GM23338 (cell line): ENCODE data around the gene SERTAD3. TPM values are rescaled to one million over a fixed set of nuclear protein-coding genes. Genes with fewer than 3 reads are reported as not detected.

Source experiments
- ATAC-seq: fragments of 200-7000 bp; cut with Tn5 transposase; 3 replicates; pipeline ENCODE4 v1.9.1; 2020
- DNase-seq: peaks from one replicate; pipeline ENCODE4 v3.0.0-alpha.2; 2015; ENCODE audit warnings: low spot score
- H2AFZ ChIP-seq: fragments of 200-600 bp; sonication (generic); 2 replicates; pipeline ENCODE4 v1.8.0; 2016; ENCODE audit warnings: antibody characterized with exemption, mild to moderate bottlenecking, moderate library complexity
- H3F3A ChIP-seq: fragments of 200-600 bp; sonication (generic); replicated peaks from 2 replicates; pipeline ENCODE4 v1.8.0; 2017; ENCODE audit warnings: antibody characterized with exemption, mixed run types, low read depth
- H3K27ac ChIP-seq: fragments of 200-600 bp; sonication (generic); 2 replicates; pipeline ENCODE4 v1.6.1; 2016; ENCODE audit warnings: low read depth
- H3K27me3 ChIP-seq: fragments of 200-600 bp; sonication (generic); 2 replicates; pipeline ENCODE4 v1.8.0; 2016; ENCODE audit warnings: mild to moderate bottlenecking, mixed run types, moderate library complexity; ENCODE audit not compliant: insufficient read depth
- H3K36me3 ChIP-seq: fragments of 200-600 bp; sonication (generic); 2 replicates; pipeline ENCODE4 v1.8.0; 2016; ENCODE audit warnings: mild to moderate bottlenecking; ENCODE audit not compliant: insufficient read depth
- H3K4me1 ChIP-seq: fragments of 200-600 bp; sonication (generic); 2 replicates; pipeline ENCODE4 v1.8.0; 2016; ENCODE audit warnings: mild to moderate bottlenecking, moderate library complexity; ENCODE audit not compliant: insufficient read depth
- H3K4me2 ChIP-seq: fragments of 200-600 bp; sonication (generic); 2 replicates; pipeline ENCODE4 v1.7.1; 2017; ENCODE audit warnings: mixed run types
- H3K4me3 ChIP-seq: fragments of 200-600 bp; sonication (generic); 2 replicates; pipeline ENCODE4 v1.6.1; 2016; ENCODE audit warnings: mixed run types
- H3K79me2 ChIP-seq: fragments of 200-600 bp; sonication (generic); replicated peaks from 2 replicates; pipeline ENCODE4 v1.8.0; 2017; ENCODE audit warnings: mild to moderate bottlenecking; ENCODE audit not compliant: insufficient read depth
- H3K9me2 ChIP-seq: fragments of 200-600 bp; sonication (generic); 2 replicates; pipeline ENCODE4 v1.8.0; 2017; ENCODE audit not compliant: insufficient read depth
- H4K20me1 ChIP-seq: fragments of 200-600 bp; sonication (generic); replicated peaks from 2 replicates; pipeline ENCODE4 v1.8.0; 2017; ENCODE audit warnings: mild to moderate bottlenecking; ENCODE audit not compliant: insufficient read depth
- H3K27ac Mint-ChIP-seq: 2 replicates; pipeline ENCODE4 v1.8.0; 2020; ENCODE audit warnings: inconsistent platforms, mild to moderate bottlenecking, moderate library complexity, mixed read lengths
- H3K27me3 Mint-ChIP-seq: 3 replicates; pipeline ENCODE4 v1.8.0; 2022; ENCODE audit warnings: low read depth, mild to moderate bottlenecking, moderate library complexity, mixed read lengths, inconsistent platforms; ENCODE audit not compliant: insufficient read depth, poor library complexity
- H3K36me3 Mint-ChIP-seq: 3 replicates; pipeline ENCODE4 v1.8.0; 2021; ENCODE audit warnings: low read depth, mild to moderate bottlenecking, inconsistent platforms, moderate library complexity, mixed read lengths
- H3K4me1 Mint-ChIP-seq: 3 replicates; pipeline ENCODE4 v1.8.0; 2020; ENCODE audit warnings: mild to moderate bottlenecking, inconsistent platforms, mixed read lengths
- H3K4me3 Mint-ChIP-seq: 3 replicates; pipeline ENCODE4 v1.8.0; 2021; ENCODE audit warnings: moderate library complexity, mild to moderate bottlenecking, inconsistent platforms, mixed read lengths
- H3K9me3 Mint-ChIP-seq: 3 replicates; pipeline ENCODE4 v1.8.0; 2020; ENCODE audit warnings: moderate library complexity, mild to moderate bottlenecking, inconsistent platforms, mixed read lengths
- CREB1 ChIP-seq: fragments of 250-450 bp; sonication (Bioruptor Pico); IDR thresholded peaks from 2 replicates; pipeline ENCODE4 v1.5.0; 2020; ENCODE audit warnings: low read depth, mild to moderate bottlenecking, moderate library complexity
- EZH2 ChIP-seq: fragments of 200-600 bp; sonication (generic); IDR thresholded peaks from one replicate; pipeline ENCODE4 v1.8.0; 2017; ENCODE audit warnings: antibody characterized with exemption, mild to moderate bottlenecking, low read depth; ENCODE audit not compliant: unreplicated experiment
- EZH2phosphoT487 ChIP-seq: fragments of 200-600 bp; sonication (generic); IDR thresholded peaks from one replicate; pipeline ENCODE4 v1.8.1; 2018; ENCODE audit warnings: antibody characterized with exemption; ENCODE audit not compliant: unreplicated experiment
- JUNB ChIP-seq: IDR thresholded peaks from one replicate; pipeline ENCODE4 v1.6.1; 2016; ENCODE audit warnings: antibody characterized with exemption; ENCODE audit not compliant: unreplicated experiment
- NANOG ChIP-seq: IDR thresholded peaks from 2 replicates; pipeline ENCODE4 v1.6.1; 2016; ENCODE audit warnings: antibody characterized with exemption, borderline replicate concordance
- POLR2AphosphoS5 ChIP-seq: IDR thresholded peaks from 2 replicates; pipeline ENCODE4 v1.6.1; 2016; ENCODE audit warnings: antibody characterized with exemption, low read depth
- ZNF114 ChIP-seq: fragments of 250-450 bp; sonication (Bioruptor Pico); IDR thresholded peaks from 2 replicates; pipeline ENCODE4 v1.5.0; 2020; ENCODE audit warnings: mild to moderate bottlenecking, moderate library complexity
- ZNF331 ChIP-seq: fragments of 250-450 bp; sonication (Bioruptor Pico); IDR thresholded peaks from 2 replicates; pipeline ENCODE4 v1.5.0; 2020; ENCODE audit warnings: low read depth, mild to moderate bottlenecking, moderate library complexity
- polyA plus RNA-seq: library from polyadenylated mRNA; unstranded; fragments of >200 nt; fragmentation: Nextera tagmentation; extraction: Ambion mirVana; gene quantifications from 2 replicates; pipeline ENCODE4 v1.2.1, GENCODE V29; 2016
- total RNA-seq: library from RNA; depleted of rRNA; stranded (reverse); fragments of >200 nt; shearing (Covaris generic); gene quantifications from 2 replicates; pipeline ENCODE4 v1.2.3, GENCODE V29; 2014
- TF ChIP-seq, protein P1 (sequence below): IDR thresholded peaks from one replicate; pipeline ENCODE4 v1.6.1; 2018; ENCODE audit warnings: antibody characterized with exemption; ENCODE audit not compliant: unreplicated experiment
- TF ChIP-seq, protein P2 (sequence below), 2 experiments: fragments of 200-600 bp in 1 of 2; sonication (generic) in 1 of 2; conservative IDR thresholded peaks; 2 replicates each; pipeline versions ENCODE4 v1.5.1 to v1.6.1; 2016 to 2017; ENCODE audit warnings: antibody characterized with exemption in 2 of 2, low read depth in 2 of 2, mild to moderate bottlenecking in 2 of 2, moderate library complexity in 1 of 2
- TF ChIP-seq, protein P3 (sequence below): IDR thresholded peaks from 2 replicates; pipeline ENCODE4 v1.6.1; 2016; ENCODE audit warnings: antibody characterized with exemption
- TF ChIP-seq, protein P4 (sequence below): fragments of 250-450 bp; sonication (Bioruptor Pico); IDR thresholded peaks from 2 replicates; pipeline ENCODE4 v1.5.0; 2020; ENCODE audit warnings: mild to moderate bottlenecking, moderate library complexity

The SERTAD3 gene
- total and polyA plus RNA-seq, 2 experiments from 2014 or later: 15.4 to 24.1 TPM

DNA sequence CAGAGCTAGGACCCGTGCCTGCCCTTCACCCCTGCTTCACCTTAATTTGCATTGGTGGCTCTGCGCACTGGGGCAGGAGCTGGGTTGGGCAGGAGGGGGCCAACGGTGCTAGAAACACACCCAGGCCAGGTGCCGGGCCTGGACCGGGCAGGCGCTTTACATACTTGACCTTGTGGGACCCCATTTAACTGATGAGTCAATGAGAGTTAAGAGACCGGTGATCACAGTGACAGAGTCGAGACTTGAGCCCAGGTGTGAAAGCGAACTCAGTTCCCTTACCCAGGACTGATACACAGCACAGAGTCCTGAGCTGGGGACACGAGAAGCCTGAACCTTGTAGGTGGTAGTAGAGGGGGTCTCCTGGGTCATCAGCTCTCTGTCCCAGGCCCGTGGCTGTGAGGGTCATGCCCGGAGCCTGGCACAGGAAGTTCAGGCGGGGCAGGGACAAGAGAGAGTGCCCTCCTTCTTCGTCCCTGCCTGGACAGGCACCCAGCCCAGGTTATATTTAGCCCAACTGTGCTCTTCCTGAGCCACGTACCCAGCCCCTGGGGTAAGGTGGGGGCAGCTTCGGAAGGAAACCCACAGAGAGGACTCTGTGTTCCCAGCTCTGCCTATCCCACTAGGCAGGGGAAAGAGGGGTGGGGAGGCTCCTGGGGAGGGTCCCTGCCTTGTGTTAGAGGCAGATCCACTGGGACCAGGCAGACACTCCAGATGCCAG is 32.9 kb downstream of the SERTAD3 start (continued):
- TF ChIP-seq, protein P1, sequence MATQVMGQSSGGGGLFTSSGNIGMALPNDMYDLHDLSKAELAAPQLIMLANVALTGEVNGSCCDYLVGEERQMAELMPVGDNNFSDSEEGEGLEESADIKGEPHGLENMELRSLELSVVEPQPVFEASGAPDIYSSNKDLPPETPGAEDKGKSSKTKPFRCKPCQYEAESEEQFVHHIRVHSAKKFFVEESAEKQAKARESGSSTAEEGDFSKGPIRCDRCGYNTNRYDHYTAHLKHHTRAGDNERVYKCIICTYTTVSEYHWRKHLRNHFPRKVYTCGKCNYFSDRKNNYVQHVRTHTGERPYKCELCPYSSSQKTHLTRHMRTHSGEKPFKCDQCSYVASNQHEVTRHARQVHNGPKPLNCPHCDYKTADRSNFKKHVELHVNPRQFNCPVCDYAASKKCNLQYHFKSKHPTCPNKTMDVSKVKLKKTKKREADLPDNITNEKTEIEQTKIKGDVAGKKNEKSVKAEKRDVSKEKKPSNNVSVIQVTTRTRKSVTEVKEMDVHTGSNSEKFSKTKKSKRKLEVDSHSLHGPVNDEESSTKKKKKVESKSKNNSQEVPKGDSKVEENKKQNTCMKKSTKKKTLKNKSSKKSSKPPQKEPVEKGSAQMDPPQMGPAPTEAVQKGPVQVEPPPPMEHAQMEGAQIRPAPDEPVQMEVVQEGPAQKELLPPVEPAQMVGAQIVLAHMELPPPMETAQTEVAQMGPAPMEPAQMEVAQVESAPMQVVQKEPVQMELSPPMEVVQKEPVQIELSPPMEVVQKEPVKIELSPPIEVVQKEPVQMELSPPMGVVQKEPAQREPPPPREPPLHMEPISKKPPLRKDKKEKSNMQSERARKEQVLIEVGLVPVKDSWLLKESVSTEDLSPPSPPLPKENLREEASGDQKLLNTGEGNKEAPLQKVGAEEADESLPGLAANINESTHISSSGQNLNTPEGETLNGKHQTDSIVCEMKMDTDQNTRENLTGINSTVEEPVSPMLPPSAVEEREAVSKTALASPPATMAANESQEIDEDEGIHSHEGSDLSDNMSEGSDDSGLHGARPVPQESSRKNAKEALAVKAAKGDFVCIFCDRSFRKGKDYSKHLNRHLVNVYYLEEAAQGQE: no peak
- TF ChIP-seq EZH2phosphoT487: no peak

DNA sequence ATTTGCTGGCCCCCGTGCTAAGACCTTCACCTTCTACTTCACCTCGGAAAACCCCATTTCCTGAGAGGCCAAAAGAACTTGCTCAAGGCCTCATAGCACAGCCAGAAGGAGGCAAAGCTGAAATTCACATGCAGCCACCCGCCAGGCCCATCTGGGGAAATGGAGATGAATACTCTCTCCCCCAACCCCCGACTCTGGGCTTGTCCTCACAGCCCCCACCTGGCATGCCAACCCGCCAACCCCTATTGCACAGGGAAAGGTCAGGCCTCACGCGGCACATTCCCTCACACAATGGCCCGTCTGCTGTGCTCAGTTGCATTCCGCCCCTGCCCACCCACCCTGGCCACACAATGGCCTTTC is 34.1 kb downstream of the SERTAD3 start:
- H2AFZ ChIP-seq: 0 out of 2 replicates have a peak overlapping the region, but pooled peaks have one; percentile 56
- H3K4me1 ChIP-seq: peaks cover 25% of the 10 kb centered on the region
- Mint-ChIP-seq H3K27ac (peak overlapping the region; percentile 90), H3K4me1 (peaks cover 31% of the 10 kb centered on the region), H3K36me3 (no peaks in the 10 kb centered on the region), H3K4me3 (no peak overlapping the region), H3K9me3 (no peaks in the 10 kb centered on the region), H3K27me3 (peaks cover 4% of the 10 kb centered on the region)
- H4K20me1 ChIP-seq: no peaks in the 10 kb centered on the region
- H3K27ac ChIP-seq: peak overlapping the region; percentile 66
- ATAC-seq (peak; percentile 60), DNase-seq (peak; percentile 73)
- H3K4me3 ChIP-seq: no peak overlapping the region
- H3K4me2 ChIP-seq: peak overlapping the region; percentile 66; the same call in 1 of the 2 replicates
- no peaks in the 10 kb centered on the region for H3K27me3 ChIP-seq
- no peaks in the 10 kb centered on the region for H3K36me3 ChIP-seq
- H3K79me2 ChIP-seq: no peaks in the 10 kb centered on the region
- no peaks in the 10 kb centered on the region for H3K9me2 ChIP-seq
- 0 out of 2 replicates have a peak, but pooled peaks cover 3% of the 10 kb centered on the region for H3F3A ChIP-seq
- TF ChIP-seq NANOG: no peak
- no peak for TF ChIP-seq JUNB
- TF ChIP-seq, protein P2, sequence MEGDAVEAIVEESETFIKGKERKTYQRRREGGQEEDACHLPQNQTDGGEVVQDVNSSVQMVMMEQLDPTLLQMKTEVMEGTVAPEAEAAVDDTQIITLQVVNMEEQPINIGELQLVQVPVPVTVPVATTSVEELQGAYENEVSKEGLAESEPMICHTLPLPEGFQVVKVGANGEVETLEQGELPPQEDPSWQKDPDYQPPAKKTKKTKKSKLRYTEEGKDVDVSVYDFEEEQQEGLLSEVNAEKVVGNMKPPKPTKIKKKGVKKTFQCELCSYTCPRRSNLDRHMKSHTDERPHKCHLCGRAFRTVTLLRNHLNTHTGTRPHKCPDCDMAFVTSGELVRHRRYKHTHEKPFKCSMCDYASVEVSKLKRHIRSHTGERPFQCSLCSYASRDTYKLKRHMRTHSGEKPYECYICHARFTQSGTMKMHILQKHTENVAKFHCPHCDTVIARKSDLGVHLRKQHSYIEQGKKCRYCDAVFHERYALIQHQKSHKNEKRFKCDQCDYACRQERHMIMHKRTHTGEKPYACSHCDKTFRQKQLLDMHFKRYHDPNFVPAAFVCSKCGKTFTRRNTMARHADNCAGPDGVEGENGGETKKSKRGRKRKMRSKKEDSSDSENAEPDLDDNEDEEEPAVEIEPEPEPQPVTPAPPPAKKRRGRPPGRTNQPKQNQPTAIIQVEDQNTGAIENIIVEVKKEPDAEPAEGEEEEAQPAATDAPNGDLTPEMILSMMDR (conservative IDR thresholded peaks at IDR 0.05; ENCODE audit: low read depth in 2 of 2): no peak
- TF ChIP-seq ZNF114 (CRISPR knock-in tag): no peak
- no peak for TF ChIP-seq POLR2AphosphoS5
- TF ChIP-seq, protein P3, sequence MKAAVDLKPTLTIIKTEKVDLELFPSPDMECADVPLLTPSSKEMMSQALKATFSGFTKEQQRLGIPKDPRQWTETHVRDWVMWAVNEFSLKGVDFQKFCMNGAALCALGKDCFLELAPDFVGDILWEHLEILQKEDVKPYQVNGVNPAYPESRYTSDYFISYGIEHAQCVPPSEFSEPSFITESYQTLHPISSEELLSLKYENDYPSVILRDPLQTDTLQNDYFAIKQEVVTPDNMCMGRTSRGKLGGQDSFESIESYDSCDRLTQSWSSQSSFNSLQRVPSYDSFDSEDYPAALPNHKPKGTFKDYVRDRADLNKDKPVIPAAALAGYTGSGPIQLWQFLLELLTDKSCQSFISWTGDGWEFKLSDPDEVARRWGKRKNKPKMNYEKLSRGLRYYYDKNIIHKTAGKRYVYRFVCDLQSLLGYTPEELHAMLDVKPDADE: no peak
- TF ChIP-seq ZNF331 (CRISPR knock-in tag): no peak
- no peak for TF ChIP-seq EZH2
- no peak for TF ChIP-seq EZH2phosphoT487
- TF ChIP-seq CREB1 (CRISPR knock-in tag): no peak
- TF ChIP-seq, protein P4, sequence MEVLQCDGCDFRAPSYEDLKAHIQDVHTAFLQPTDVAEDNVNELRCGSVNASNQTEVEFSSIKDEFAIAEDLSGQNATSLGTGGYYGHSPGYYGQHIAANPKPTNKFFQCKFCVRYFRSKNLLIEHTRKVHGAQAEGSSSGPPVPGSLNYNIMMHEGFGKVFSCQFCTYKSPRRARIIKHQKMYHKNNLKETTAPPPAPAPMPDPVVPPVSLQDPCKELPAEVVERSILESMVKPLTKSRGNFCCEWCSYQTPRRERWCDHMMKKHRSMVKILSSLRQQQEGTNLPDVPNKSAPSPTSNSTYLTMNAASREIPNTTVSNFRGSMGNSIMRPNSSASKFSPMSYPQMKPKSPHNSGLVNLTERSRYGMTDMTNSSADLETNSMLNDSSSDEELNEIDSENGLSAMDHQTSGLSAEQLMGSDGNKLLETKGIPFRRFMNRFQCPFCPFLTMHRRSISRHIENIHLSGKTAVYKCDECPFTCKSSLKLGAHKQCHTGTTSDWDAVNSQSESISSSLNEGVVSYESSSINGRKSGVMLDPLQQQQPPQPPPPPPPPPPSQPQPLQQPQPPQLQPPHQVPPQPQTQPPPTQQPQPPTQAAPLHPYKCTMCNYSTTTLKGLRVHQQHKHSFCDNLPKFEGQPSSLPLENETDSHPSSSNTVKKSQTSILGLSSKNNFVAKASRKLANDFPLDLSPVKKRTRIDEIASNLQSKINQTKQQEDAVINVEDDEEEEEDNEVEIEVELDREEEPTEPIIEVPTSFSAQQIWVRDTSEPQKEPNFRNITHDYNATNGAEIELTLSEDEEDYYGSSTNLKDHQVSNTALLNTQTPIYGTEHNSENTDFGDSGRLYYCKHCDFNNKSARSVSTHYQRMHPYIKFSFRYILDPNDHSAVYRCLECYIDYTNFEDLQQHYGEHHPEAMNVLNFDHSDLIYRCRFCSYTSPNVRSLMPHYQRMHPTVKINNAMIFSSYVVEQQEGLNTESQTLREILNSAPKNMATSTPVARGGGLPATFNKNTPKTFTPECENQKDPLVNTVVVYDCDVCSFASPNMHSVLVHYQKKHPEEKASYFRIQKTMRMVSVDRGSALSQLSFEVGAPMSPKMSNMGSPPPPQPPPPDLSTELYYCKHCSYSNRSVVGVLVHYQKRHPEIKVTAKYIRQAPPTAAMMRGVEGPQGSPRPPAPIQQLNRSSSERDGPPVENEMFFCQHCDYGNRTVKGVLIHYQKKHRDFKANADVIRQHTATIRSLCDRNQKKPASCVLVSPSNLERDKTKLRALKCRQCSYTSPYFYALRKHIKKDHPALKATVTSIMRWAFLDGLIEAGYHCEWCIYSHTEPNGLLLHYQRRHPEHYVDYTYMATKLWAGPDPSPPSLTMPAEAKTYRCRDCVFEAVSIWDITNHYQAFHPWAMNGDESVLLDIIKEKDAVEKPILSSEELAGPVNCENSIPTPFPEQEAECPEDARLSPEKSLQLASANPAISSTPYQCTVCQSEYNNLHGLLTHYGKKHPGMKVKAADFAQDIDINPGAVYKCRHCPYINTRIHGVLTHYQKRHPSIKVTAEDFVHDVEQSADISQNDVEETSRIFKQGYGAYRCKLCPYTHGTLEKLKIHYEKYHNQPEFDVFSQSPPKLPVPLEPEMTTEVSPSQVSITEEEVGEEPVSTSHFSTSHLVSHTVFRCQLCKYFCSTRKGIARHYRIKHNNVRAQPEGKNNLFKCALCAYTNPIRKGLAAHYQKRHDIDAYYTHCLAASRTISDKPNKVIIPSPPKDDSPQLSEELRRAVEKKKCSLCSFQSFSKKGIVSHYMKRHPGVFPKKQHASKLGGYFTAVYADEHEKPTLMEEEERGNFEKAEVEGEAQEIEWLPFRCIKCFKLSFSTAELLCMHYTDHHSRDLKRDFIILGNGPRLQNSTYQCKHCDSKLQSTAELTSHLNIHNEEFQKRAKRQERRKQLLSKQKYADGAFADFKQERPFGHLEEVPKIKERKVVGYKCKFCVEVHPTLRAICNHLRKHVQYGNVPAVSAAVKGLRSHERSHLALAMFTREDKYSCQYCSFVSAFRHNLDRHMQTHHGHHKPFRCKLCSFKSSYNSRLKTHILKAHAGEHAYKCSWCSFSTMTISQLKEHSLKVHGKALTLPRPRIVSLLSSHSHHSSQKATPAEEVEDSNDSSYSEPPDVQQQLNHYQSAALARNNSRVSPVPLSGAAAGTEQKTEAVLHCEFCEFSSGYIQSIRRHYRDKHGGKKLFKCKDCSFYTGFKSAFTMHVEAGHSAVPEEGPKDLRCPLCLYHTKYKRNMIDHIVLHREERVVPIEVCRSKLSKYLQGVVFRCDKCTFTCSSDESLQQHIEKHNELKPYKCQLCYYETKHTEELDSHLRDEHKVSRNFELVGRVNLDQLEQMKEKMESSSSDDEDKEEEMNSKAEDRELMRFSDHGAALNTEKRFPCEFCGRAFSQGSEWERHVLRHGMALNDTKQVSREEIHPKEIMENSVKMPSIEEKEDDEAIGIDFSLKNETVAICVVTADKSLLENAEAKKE (CRISPR knock-in tag): no peak
